SK-N-MC (cell line): ENCODE measurements around the gene NPTN.

Experiments used
- EZH2 ChIP-seq: fragments of 200-600 bp; sonication (generic); IDR thresholded peaks from one replicate; pipeline ENCODE4 v1.6.1; 2017; ENCODE audit warnings: antibody characterized with exemption
- FOXP2 ChIP-seq: optimal IDR thresholded peaks from 2 replicates; pipeline ENCODE3; 2011; ENCODE audit warnings: mild to moderate bottlenecking, moderate library complexity; ENCODE audit not compliant: insufficient read depth; ENCODE audit errors: extremely low read length, control extremely low read depth
- POLR2AphosphoS5 ChIP-seq: IDR thresholded peaks from 2 replicates; pipeline ENCODE4 v1.6.1; 2012; ENCODE audit warnings: mild to moderate bottlenecking, low read depth, low read length, borderline replicate concordance

GRCh38 chr15:73631915-73632669 is 1.1 kb downstream of the NPTN start:
- TF ChIP-seq POLR2AphosphoS5 (peak; percentile 42; the same call in 1 of the 2 replicates), EZH2 (no peak), FOXP2 (no peak)
